A549 treated with Mapracorat at 1 μM for 4 hours (cell line): Measurements from ENCODE around the gene PUS7. TPM values are rescaled to one million over a fixed set of nuclear protein-coding genes. Genes with fewer than 3 reads are reported as not detected.

Experiments
- total RNA-seq: library from RNA; stranded (reverse); fragments of 200-300 nt; extraction: Qiagen RNA extraction; gene quantifications from 5 replicates; pipeline ENCODE4 v1.2.3, GENCODE V29; 2022

PUS7 gene
- 23.2 to 31.5 TPM (median 25.7 TPM) in 5 replicates for total RNA-seq

GRCh38 chr7:105521717-105522463 lies at the start of gene PUS7:
Gene PUS7, minus strand, starts transcription at chr7:105522271. Its CDS starts 13,759 bp downstream, at chr7:105508512.

GRCh38 chr7:105531792-105532671 lies 10.0 kb upstream of the PUS7 start, which contains the start of gene RINT1:
Gene RINT1, plus strand, starts transcription at chr7:105532201. Its CDS starts 115 bp downstream, at chr7:105532316.

Other genes starting within 250 kb of the PUS7 start
- gene SRPK2, start 133.3 kb downstream of the PUS7 start, total RNA-seq = 28.6 to 37.5 TPM (median 35.4 TPM) in 5 replicates
- gene RINT1, start 9.9 kb upstream of the PUS7 start, total RNA-seq = 13.6 to 17.1 TPM (median 15.5 TPM) in 5 replicates
- gene EFCAB10, start 59.2 kb upstream of the PUS7 start, total RNA-seq = 2.2 to 3.8 TPM (median 2.8 TPM) in 5 replicates